Measurements from ENCODE around the gene DEDD.
A peak's percentile ranks its signal among the peaks of the same experiment; 100 is the strongest.

The DEDD gene

DNA sequence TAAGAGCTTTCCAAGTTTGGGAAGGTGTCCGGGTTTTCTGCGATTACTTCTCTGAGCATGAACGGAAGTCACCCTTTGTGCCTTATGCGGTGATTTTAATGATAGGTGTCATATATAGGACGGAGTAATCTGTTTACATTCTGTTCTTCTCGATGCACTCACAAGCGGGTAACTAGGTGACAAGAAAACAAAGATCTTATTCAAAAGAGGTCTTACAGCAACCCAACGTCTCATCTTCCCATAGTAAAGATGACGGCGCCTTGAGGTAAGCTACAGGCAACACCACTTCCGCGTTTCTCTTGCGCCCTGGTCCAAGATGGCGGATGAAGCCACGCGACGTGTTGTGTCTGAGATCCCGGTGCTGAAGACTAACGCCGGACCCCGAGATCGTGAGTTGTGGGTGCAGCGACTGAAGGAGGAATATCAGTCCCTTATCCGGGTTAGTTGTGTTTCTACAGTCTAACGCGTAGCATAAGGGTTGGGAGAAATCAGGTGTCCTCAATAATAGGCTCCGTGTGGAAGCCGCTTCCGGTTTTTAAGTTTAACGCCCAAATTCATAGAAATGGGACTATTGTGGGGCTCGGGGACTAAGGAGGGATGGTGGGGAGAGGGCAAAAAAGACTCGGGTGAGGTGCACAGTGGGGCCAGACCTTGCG, 21.3 kb upstream of the DEDD start, which contains the start of gene UFC1:
TSS of gene UFC1 (plus strand) at position 297 of the 656 bp plus-strand sequence. CDS start at position 317, 20 bp downstream.
- peak; percentile 79 for DNase-seq
- Mint-ChIP-seq H3K4me3 (peak within 1 kb of the TSS; percentile 95), H3K27ac (peak within 1 kb of the TSS; percentile 100), H3K4me1 (peaks cover 21% of the 10 kb centered on the region), H3K9me3 (no peaks in the 10 kb centered on the region), H3K36me3 (ENCODE audit: low read depth) (peaks cover 23% of the 10 kb centered on the region), H3K27me3 (no peaks in the 10 kb centered on the region)
- ATAC-seq = peak; percentile 93

DNA sequence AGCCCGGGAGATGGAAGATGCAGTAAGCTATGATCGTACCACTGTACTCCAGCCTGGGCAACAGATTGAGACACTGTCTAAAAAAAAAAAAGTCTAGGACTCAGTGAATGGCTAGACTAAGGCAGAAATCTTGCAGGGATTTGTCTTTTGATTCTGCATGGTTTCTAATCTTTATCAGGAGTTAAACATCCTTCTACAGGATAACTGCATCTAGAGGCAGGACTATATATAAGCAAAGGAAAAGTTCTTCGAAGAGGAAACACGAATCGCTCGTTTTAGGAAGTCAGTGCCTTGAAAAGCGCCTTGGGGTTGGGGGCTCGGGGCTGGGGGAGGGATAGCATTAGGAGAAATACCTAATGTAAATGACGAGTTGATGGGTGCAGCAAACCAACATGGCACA, 20.7 kb upstream of the DEDD start:
- H3K4me3 Mint-ChIP-seq = peak overlapping the region; percentile 95
- ATAC-seq (no peak), DNase-seq (no peak)
- peak overlapping the region; percentile 100 for H3K27ac Mint-ChIP-seq
- H3K36me3 Mint-ChIP-seq (ENCODE audit: low read depth) = peaks cover 20% of the 10 kb centered on the region
- peaks cover 16% of the 10 kb centered on the region for H3K4me1 Mint-ChIP-seq
- H3K27me3 Mint-ChIP-seq = no peaks in the 10 kb centered on the region
- no peaks in the 10 kb centered on the region for H3K9me3 Mint-ChIP-seq

DNA sequence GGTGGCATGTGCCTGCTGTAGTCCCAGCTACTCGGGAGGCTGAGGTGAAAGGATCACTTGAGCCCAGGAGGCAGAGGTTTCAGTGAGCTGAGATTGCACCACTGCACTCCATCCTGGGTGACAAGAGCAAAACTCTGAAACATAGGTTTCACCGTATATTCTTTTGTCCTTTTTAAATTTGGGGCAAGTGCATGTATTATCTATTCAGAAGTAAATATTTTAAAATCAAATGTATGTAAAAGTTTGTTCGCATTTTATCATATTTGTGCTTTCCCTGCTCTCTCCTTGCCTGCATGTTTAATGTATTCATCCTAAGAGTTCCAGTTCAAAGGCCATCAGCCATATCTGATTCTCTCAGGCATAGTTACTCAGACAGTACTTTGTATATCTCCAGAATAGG, 13.4 kb upstream of the DEDD start:
- no peaks in the 10 kb centered on the region for H3K27me3 Mint-ChIP-seq
- no peaks in the 10 kb centered on the region for H3K9me3 Mint-ChIP-seq
- no peaks in the 10 kb centered on the region for H3K4me1 Mint-ChIP-seq
- no peak overlapping the region for H3K27ac Mint-ChIP-seq
- H3K36me3 Mint-ChIP-seq (ENCODE audit: low read depth) = no peaks in the 10 kb centered on the region
- ATAC-seq (no peak), DNase-seq (no peak)
- H3K4me3 Mint-ChIP-seq = no peak overlapping the region

DNA sequence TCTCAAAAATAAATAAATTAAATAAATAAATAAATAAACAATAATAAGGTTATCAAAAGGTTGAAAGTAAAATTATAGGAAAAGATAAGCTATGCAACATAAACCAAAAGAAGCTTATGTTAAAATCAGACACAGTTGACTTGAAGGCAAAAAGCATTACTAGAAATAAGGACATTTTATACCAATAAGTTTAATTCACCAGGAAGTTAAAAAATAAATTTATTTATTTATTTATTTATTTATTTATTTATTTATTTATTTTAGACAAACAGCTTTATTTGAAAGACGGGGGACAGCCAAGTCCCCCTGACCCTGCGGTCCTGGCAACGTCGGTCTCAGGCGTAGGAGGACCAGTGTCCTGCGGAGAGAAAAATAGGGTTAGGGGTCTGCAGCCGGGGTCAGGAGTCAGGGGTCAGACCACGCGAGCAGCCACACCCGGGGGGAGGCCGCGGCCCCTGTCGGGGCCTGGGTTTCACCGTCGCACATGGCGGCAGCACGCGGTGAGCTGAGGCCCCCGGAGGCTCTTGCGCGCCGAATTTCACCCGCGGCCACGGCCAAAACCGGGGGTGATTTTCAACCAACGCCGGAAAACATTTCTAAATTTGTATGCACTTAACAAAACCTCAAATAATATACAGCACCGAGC, 8.4 kb upstream of the DEDD start:
- peaks cover under 1% of the 10 kb centered on the region for H3K36me3 Mint-ChIP-seq (ENCODE audit: low read depth)

DNA sequence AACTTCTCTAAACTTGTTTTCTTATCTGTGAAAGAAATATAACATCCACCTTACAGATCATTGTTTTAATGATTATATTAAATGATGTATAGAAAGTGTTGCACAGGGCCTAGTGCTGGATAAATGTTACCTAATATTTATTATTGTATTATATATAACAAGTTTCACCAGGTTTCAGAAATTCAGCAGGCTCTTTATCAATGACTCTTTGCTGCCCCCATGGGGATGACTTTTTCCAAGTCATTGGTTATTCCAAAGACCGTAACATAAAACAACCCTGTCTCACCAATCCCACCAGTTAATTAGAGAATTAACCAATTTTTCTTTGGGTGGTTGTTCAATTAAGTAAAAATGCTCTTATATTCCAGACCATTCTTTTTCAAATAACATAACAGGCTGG, 7.3 kb upstream of the DEDD start:
- ATAC-seq = no peak
- H3K4me1 Mint-ChIP-seq = peaks cover 5% of the 10 kb centered on the region
- H3K4me3 Mint-ChIP-seq = no peak overlapping the region
- peak; percentile 50 for DNase-seq
- no peaks in the 10 kb centered on the region for H3K27me3 Mint-ChIP-seq
- H3K27ac Mint-ChIP-seq = no peak overlapping the region
- H3K36me3 Mint-ChIP-seq (ENCODE audit: low read depth) = peaks cover 3% of the 10 kb centered on the region
- H3K9me3 Mint-ChIP-seq = no peaks in the 10 kb centered on the region

More for the DNA sequence above, 8.4 kb upstream of the DEDD start:
- Mint-ChIP-seq H3K9me3 (no peaks in the 10 kb centered on the region), H3K27me3 (no peaks in the 10 kb centered on the region), H3K4me3 (no peak overlapping the region), H3K27ac (no peak overlapping the region), H3K4me1 (no peaks in the 10 kb centered on the region)
- ATAC-seq = no peak
- no peak for DNase-seq

DNA sequence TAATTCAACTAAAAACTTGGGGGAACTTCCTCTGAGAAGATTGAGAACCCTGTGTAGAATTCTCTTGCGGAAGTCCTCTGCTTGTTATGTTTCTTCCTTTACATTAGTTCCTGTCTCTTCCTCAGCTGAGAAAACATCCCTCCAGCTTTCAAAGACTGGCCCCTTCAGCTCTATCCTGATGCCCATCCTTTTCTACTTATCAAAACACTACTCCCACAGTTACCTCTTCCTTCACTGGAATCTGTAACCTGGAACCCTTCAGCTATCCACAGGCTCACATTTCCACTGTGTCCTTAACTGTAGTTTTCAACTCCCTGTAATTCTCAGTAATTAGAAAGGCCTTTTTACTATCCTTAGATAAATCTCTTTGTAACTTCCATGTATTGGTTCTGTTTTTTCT, 6.0 kb upstream of the DEDD start:
- Mint-ChIP-seq H3K4me1 (peaks cover 5% of the 10 kb centered on the region), H3K9me3 (no peaks in the 10 kb centered on the region), H3K27ac (no peak overlapping the region), H3K27me3 (no peaks in the 10 kb centered on the region), H3K4me3 (no peak overlapping the region), H3K36me3 (ENCODE audit: low read depth) (peaks cover 3% of the 10 kb centered on the region)
- DNase-seq = no peak
- ATAC-seq = no peak

DNA sequence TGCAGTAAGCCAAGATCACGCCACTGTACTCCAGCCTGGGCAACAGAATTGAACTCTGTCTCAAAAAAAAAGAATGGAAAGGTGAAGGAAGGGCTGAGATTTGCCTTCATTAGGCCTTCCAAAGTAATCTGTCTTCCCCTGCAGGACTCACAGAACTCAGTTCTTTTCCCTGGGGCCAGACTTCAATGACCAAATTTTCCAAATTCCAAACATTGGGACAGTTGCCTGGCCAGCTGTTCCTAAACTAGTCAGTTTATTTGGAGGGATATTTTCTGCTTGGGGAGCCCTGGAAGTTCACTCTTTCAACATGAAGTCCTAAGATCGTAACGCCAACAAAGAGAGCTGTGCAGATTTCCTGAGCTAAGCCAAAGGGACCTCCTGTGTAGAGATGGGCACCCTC, 5.4 kb upstream of the DEDD start:
- Mint-ChIP-seq H3K4me3 (no peak overlapping the region), H3K36me3 (ENCODE audit: low read depth) (peaks cover 3% of the 10 kb centered on the region), H3K27me3 (no peaks in the 10 kb centered on the region), H3K27ac (no peak overlapping the region), H3K9me3 (no peaks in the 10 kb centered on the region), H3K4me1 (peaks cover 5% of the 10 kb centered on the region)
- DNase-seq = no peak
- no peak for ATAC-seq

DNA sequence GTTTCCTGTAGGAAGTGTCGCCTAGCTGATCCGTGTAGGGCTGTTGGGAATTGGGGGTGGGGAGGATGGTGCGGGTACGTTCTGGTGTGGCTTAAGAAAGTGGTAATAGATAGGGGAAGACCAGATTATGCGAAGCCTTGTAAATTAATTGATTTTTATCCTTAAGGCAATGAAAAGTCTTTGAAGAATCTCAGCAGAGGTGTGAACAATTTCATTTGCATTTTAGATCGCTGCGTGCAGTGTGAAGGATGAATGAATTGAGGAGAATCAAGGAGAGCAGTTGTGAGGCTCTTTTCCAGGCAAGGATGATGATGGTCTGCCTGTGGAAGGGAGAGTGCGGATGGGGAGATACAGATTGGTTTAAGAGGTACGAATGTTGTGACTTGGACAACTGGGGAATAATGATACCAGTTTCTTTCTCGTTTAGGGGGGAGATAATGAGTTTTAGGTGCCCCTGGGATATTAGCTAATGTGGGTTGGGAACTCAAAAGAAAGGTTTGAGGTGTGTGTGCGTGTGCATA, 813 bp upstream of the DEDD start:
- ATAC-seq = no peak
- peaks cover 41% of the 10 kb centered on the region for H3K4me1 Mint-ChIP-seq
- H3K9me3 Mint-ChIP-seq = no peaks in the 10 kb centered on the region
- no peak overlapping the region for H3K4me3 Mint-ChIP-seq
- DNase-seq = no peak
- H3K36me3 Mint-ChIP-seq (ENCODE audit: low read depth) = peaks cover 25% of the 10 kb centered on the region
- no peak overlapping the region for H3K27ac Mint-ChIP-seq
- H3K27me3 Mint-ChIP-seq = no peaks in the 10 kb centered on the region

DNA sequence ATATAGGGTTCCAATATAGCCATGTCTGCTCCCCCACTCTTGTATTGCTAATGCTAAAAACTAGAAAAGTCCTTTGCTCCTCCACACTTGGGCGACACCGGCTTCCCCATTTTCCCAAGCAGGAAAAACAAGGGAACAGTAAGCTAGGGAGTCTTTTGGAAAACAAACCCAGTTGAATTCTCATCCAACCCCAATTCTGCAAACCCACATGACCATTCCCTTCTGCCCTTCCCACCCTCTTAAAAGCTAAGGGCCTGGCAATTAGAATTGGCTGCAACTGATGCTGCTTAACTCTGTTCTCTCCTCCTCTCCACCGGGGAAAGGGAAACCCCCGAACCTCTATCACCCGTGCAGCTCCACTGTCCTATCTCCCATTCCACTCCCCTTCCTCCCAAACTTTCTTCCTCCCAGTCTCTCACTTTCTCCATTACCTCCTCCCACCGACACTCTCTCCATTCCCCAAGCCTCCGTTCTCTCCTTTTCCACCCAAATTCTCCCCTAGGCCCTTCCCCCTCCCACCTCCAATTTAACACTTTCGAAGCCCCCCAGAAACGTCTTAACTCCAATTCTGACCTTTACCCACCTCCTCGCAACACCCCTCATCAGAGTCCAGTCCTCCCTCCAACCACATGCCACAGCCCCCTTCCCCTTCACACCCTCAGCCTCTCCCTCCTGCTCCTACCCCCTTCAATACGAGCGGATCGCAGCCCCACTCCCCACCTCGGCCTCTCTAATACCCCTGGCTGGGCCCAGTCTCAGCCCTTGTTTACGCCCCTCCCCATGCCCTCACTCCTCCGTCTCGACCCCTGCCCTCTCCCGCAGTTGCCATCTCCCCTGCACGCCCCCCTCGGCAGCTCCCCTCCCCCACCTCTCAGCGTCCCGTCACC, 701 bp downstream of the DEDD start:
- ATAC-seq (no peak), DNase-seq (no peak)
- H3K36me3 Mint-ChIP-seq (ENCODE audit: low read depth) = peaks cover 37% of the 10 kb centered on the region
- peaks cover 50% of the 10 kb centered on the region for H3K4me1 Mint-ChIP-seq
- no peak overlapping the region for H3K4me3 Mint-ChIP-seq
- no peaks in the 10 kb centered on the region for H3K27me3 Mint-ChIP-seq
- H3K27ac Mint-ChIP-seq = no peak overlapping the region
- no peaks in the 10 kb centered on the region for H3K9me3 Mint-ChIP-seq

DNA sequence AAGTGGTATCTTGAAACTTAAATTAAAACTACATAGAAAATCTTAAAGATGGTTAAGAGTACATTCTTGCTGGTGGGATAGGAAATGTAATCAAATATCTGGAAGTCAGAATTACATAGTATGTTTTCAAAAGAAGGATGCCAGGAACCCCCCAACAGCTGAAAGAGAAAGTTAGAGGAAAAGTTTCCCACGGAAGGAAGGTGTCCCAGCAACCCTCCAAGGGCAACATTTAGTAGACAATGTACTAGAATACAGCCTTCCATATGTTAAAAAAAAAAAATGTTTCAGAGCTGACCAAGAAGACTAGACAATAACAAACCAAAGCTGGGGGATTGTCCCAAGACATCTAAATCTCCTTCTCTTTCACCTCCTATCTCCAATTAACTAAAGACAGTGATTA, 2.2 kb downstream of the DEDD start:
- no peak for ATAC-seq
- Mint-ChIP-seq H3K27me3 (no peaks in the 10 kb centered on the region), H3K36me3 (ENCODE audit: low read depth) (peaks cover 44% of the 10 kb centered on the region), H3K4me3 (no peak overlapping the region), H3K4me1 (peaks cover 52% of the 10 kb centered on the region), H3K27ac (no peak overlapping the region), H3K9me3 (no peaks in the 10 kb centered on the region)
- DNase-seq = no peak

DNA sequence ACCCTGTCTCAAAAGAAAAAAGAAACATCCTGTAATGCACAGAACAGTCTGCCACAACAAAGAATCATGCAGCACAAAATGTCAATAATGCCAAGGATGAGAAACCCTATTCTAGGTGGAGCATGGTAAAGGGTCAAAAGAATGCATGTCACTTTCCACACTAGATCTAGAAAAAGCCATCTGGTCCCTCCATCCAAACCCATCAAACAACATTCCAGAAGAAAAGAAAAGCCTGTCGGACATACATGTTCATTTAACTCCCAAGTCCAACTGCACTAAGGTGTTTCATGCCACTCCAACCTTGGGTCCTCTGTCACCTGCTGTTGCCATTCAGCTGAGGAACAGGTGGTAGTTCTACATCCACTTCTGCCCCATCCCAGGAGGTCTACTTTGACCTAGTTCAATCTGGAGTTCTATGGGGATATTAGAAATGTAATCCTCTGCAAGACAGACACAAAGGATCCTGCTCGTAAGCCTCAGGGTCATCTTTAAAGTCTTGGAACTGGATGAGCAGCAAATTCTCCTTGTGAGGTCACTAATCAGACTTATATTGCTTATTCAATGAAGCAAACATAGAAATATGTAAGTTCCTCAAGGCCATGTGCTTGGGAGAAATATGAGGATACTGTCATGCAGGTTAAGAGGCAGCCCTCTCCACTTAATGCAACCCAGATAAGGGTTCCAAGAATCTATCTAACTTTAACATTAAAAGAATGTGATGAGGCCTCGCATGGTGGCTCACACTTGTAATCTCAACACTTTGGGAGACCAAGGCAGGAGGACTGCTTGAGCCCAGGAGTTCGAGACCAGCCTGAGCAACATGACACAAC, 3.7 kb downstream of the DEDD start:
- no peaks in the 10 kb centered on the region for H3K27me3 Mint-ChIP-seq
- peak overlapping the region; percentile 24 for H3K27ac Mint-ChIP-seq
- H3K4me1 Mint-ChIP-seq = peaks cover 48% of the 10 kb centered on the region
- DNase-seq = no peak
- no peaks in the 10 kb centered on the region for H3K9me3 Mint-ChIP-seq
- no peak for ATAC-seq
- peaks cover 50% of the 10 kb centered on the region for H3K36me3 Mint-ChIP-seq (ENCODE audit: low read depth)
- no peak overlapping the region for H3K4me3 Mint-ChIP-seq

DNA sequence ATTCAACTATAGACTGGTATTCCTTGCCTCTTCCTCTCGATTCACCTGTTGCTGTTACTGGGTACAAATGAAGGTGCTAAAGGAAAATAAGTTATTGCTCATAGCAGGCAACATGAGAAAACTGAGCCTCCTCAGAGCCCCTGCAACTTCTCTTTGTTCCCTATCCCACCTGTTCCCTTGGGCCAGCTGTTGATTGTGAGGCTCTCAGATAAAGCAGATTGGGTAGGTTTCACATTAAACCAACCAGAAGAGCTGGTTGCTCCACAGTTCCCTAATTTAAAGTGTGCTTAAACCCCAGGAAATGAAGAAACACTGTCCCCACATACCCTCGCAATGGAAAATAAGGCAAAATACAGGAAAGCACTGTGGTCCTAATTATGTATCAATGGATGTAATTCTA, 4.8 kb downstream of the DEDD start:
- no peak for ATAC-seq
- Mint-ChIP-seq H3K4me1 (peaks cover 48% of the 10 kb centered on the region), H3K9me3 (no peaks in the 10 kb centered on the region), H3K27ac (peak overlapping the region; percentile 34), H3K4me3 (no peak overlapping the region), H3K27me3 (no peaks in the 10 kb centered on the region), H3K36me3 (ENCODE audit: low read depth) (peaks cover 56% of the 10 kb centered on the region)
- DNase-seq = no peak

DNA sequence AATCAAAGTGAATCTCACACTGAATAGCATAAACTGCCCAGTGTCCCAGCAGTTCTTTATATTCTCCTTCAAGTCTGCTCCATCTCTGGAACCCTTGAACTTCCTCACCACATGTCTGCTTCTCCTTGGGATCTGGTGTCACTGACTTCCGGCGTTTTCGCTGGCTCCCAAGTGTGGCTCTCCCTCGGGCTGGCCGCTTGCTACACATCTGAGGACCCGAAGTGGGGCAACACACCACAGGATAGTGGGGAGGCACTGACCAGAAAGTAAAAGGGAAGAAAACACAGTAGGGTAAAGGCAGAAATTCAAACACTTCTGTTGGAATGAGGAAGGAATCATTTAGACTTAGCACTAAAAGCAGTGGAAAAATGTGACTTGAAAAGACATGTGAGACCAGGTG, 9.5 kb downstream of the DEDD start:
- ATAC-seq (no peak), DNase-seq (no peak)
- Mint-ChIP-seq H3K4me1 (peaks cover 53% of the 10 kb centered on the region), H3K27ac (peak overlapping the region; percentile 83), H3K36me3 (ENCODE audit: low read depth) (peaks cover 56% of the 10 kb centered on the region), H3K27me3 (no peaks in the 10 kb centered on the region), H3K4me3 (no peak overlapping the region), H3K9me3 (no peaks in the 10 kb centered on the region)

DNA sequence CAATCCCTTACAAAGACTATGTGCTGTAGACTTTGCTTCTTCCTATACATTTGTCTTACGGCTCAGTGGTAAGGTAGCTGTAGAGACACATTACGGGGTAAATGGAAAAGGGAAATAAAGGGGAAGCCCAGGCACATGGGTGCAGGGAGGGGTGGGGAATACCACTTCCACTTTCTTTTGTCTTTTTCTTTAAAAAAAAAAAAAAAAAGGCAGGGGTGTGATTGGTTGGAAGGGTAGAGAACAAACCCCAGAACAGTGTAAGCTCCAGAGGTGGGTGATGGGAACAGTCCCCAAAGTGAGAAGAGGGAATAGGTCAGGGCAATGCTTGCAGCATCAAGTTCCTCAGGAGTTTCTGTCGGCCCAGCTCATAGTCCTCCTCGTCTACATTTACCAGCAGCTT, 10.6 kb downstream of the DEDD start:
- Mint-ChIP-seq H3K9me3 (no peaks in the 10 kb centered on the region), H3K36me3 (ENCODE audit: low read depth) (peaks cover 53% of the 10 kb centered on the region), H3K4me1 (peaks cover 48% of the 10 kb centered on the region), H3K4me3 (peak overlapping the region; percentile 37), H3K27me3 (no peaks in the 10 kb centered on the region), H3K27ac (peak overlapping the region; percentile 83)
- ATAC-seq (no peak), DNase-seq (no peak)
